Neuronal stem cell (in vitro differentiated cells): ENCODE measurements around the gene DCAF4.

Experiments used
- DNase-seq: peaks from one replicate; pipeline ENCODE4 v3.0.0-alpha.2; 2013; ENCODE audit warnings: low spot score
- H2AFZ ChIP-seq: one replicate; pipeline ENCODE4 v1.6.1; 2013; ENCODE audit warnings: mild to moderate bottlenecking, low read length, inconsistent platforms
- H2AK5ac ChIP-seq: 2 replicates; pipeline ENCODE4 v1.6.1; 2013; ENCODE audit warnings: low read depth, mild to moderate bottlenecking, inconsistent platforms, low read length, moderate library complexity, mixed read lengths
- H2BK120ac ChIP-seq: 2 replicates; pipeline ENCODE4 v1.6.1; 2013; ENCODE audit warnings: low read depth, mild to moderate bottlenecking, inconsistent platforms, low read length, moderate library complexity, mixed read lengths
- H2BK12ac ChIP-seq: one replicate; pipeline ENCODE4 v1.6.1; 2013; ENCODE audit warnings: low read length, inconsistent platforms
- H2BK15ac ChIP-seq: 2 replicates; pipeline ENCODE4 v1.6.1; 2013; ENCODE audit warnings: mild to moderate bottlenecking, low read length, inconsistent platforms, mixed read lengths
- H2BK5ac ChIP-seq: one replicate; pipeline ENCODE4 v1.6.1; 2013; ENCODE audit warnings: inconsistent platforms, mild to moderate bottlenecking, low read length, moderate library complexity
- H3K14ac ChIP-seq: one replicate; pipeline ENCODE4 v1.6.1; 2013; ENCODE audit warnings: low read length, inconsistent platforms
- H3K18ac ChIP-seq: 2 replicates; pipeline ENCODE4 v1.6.1; 2013; ENCODE audit warnings: low read length, inconsistent platforms
- H3K23ac ChIP-seq: 2 replicates; pipeline ENCODE4 v1.6.1; 2013; ENCODE audit warnings: low read depth, mild to moderate bottlenecking, mixed read lengths, low read length, inconsistent platforms; ENCODE audit not compliant: poor library complexity
- H3K27ac ChIP-seq: replicated peaks from 3 replicates; pipeline ENCODE4 v1.5.1; 2013; ENCODE audit warnings: low read length, inconsistent platforms
- H3K27me3 ChIP-seq, 3 experiments: 2 replicates each; pipeline ENCODE4 v1.6.1; 2013; ENCODE audit warnings: low read length in 3 of 3, mild to moderate bottlenecking in 2 of 3, inconsistent platforms in 1 of 3, low read depth in 1 of 3, mixed read lengths in 1 of 3, moderate library complexity in 1 of 3; ENCODE audit not compliant: control insufficient read depth in 3 of 3, insufficient read depth in 3 of 3
- H3K36me3 ChIP-seq, 2 donors: replicated peaks in 1 of 2; 2 replicates each; pipeline ENCODE4 v1.6.1; 2013; ENCODE audit warnings: low read length in 2 of 2; ENCODE audit not compliant: control insufficient read depth in 2 of 2, insufficient read depth in 2 of 2
- H3K4ac ChIP-seq: 2 replicates; pipeline ENCODE4 v1.6.1; 2013; ENCODE audit warnings: inconsistent platforms, mild to moderate bottlenecking, low read length, moderate library complexity
- H3K4me1 ChIP-seq, 2 donors: 1 replicate in 1 of 2; 2 replicates in 1 of 2; pipeline ENCODE4 v1.6.1; 2013; ENCODE audit warnings: low read length in 2 of 2, low read depth in 1 of 2; ENCODE audit not compliant: control insufficient read depth in 2 of 2, insufficient read depth in 1 of 2
- H3K4me2 ChIP-seq: one replicate; pipeline ENCODE4 v1.6.1; 2013; ENCODE audit warnings: mild to moderate bottlenecking, low read length, inconsistent platforms; ENCODE audit not compliant: insufficient read depth, poor library complexity, severe bottlenecking
- H3K4me3 ChIP-seq, 2 donors: 2 replicates each; pipeline ENCODE4 v1.5.1; 2013; ENCODE audit warnings: low read length in 2 of 2, mild to moderate bottlenecking in 2 of 2, inconsistent platforms in 1 of 2, moderate library complexity in 1 of 2
- H3K79me1 ChIP-seq: one replicate; pipeline ENCODE4 v1.6.1; 2013; ENCODE audit warnings: low read depth, mild to moderate bottlenecking, inconsistent platforms, low read length, moderate library complexity
- H3K9ac ChIP-seq: one replicate; pipeline ENCODE4 v1.6.1; 2013; ENCODE audit warnings: mild to moderate bottlenecking, low read depth, low read length, inconsistent platforms; ENCODE audit not compliant: poor library complexity
- H3K9me3 ChIP-seq, 2 donors: replicated peaks in 1 of 2; 2 replicates each; pipeline versions ENCODE3 to v1.6.1; 2013; ENCODE audit warnings: low read length in 2 of 2, mild to moderate bottlenecking in 2 of 2, inconsistent platforms in 1 of 2, low read depth in 1 of 2, mixed read lengths in 1 of 2, moderate library complexity in 1 of 2; ENCODE audit not compliant: control insufficient read depth in 2 of 2, insufficient read depth in 1 of 2
- H4K8ac ChIP-seq: one replicate; pipeline ENCODE4 v1.6.1; 2013; ENCODE audit warnings: low read depth, mild to moderate bottlenecking, inconsistent platforms, low read length, moderate library complexity
- H4K91ac ChIP-seq: one replicate; pipeline ENCODE4 v1.6.1; 2013; ENCODE audit warnings: low read length, low read depth, mild to moderate bottlenecking, inconsistent platforms; ENCODE audit not compliant: poor library complexity
- WGBS, 2 donors: extraction: QIAGEN DNeasy Blood & Tissue Kit; methylation state at CpG; one replicate each; pipeline ENCODE4 v1.1.7; 2013; ENCODE audit warnings: missing lambda C conversion rate in 2 of 2, mixed read lengths in 1 of 2; ENCODE audit not compliant: insufficient read length in 2 of 2, insufficient replicate concordance in 1 of 2; ENCODE audit errors: extremely low coverage in 2 of 2; 5-methylcytosine and 5-hydroxymethylcytosine counted together

DCAF4 gene

DNA sequence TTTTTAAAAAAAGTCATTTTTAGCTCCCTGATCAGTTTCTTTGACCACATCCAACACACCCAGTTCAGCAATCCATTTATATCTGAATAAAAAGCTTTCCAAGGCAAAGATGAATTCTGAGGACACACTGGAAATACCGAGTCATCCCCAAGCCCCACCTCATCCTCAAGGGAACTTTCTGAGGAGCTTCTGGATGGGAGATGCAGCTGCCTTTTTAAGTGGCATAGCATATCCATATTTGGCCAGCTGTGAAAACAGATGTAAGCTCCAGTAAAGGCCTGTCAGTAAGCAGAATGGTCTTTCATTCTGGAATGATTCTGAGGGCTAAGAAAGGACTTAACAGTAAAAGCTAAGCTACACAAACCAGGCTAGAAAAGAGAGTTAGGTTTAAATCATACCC is 82.2 kb downstream of the DCAF4 start:
- no CpG with 5 or more reads among the region's 1 CpG for WGBS, 2 donors
- no peak overlapping the region for H2BK15ac ChIP-seq
- no peak overlapping the region for H3K9ac ChIP-seq
- no peaks in the 10 kb centered on the region for H3K27me3 ChIP-seq
- H4K8ac ChIP-seq: no peak overlapping the region
- no peak overlapping the region for H2BK5ac ChIP-seq
- no peak overlapping the region for H3K14ac ChIP-seq
- H3K4me1 ChIP-seq: no peaks in the 10 kb centered on the region
- H4K91ac ChIP-seq: no peak overlapping the region
- no peak overlapping the region for H3K23ac ChIP-seq
- no peak overlapping the region for H3K4me3 ChIP-seq
- no peak overlapping the region for H3K27ac ChIP-seq
- H3K4me2 ChIP-seq: no peak overlapping the region
- DNase-seq: no peak
- no peaks in the 10 kb centered on the region for H3K79me1 ChIP-seq
- peaks cover 0 to 4% of the 10 kb centered on the region in 2 donors for H3K9me3 ChIP-seq
- H3K18ac ChIP-seq: no peak overlapping the region
- no peak overlapping the region for H2AK5ac ChIP-seq
- H2BK12ac ChIP-seq: no peak overlapping the region
- peaks cover 1 to 12% of the 10 kb centered on the region in 2 donors for H3K36me3 ChIP-seq
- H2AFZ ChIP-seq: no peak overlapping the region
- H3K4ac ChIP-seq: no peak overlapping the region
- H2BK120ac ChIP-seq: no peak overlapping the region
